GM10266 (cell line): ENCODE data around the gene BGN.

Experiments
- DNase-seq: peaks from one replicate; pipeline ENCODE4 v3.0.0; 2012; ENCODE audit errors: extremely low spot score
- TF ChIP-seq, protein P1 (sequence below): IDR thresholded peaks from 2 replicates; pipeline ENCODE4 v1.5.1; 2012; ENCODE audit warnings: mild to moderate bottlenecking, low read depth; ENCODE audit not compliant: control insufficient read depth, insufficient read depth; ENCODE audit errors: missing control alignments

Gene BGN

GRCh38 chrX:153526042-153526441 lies 31.3 kb downstream of the BGN start:
- TF ChIP-seq, protein P1, sequence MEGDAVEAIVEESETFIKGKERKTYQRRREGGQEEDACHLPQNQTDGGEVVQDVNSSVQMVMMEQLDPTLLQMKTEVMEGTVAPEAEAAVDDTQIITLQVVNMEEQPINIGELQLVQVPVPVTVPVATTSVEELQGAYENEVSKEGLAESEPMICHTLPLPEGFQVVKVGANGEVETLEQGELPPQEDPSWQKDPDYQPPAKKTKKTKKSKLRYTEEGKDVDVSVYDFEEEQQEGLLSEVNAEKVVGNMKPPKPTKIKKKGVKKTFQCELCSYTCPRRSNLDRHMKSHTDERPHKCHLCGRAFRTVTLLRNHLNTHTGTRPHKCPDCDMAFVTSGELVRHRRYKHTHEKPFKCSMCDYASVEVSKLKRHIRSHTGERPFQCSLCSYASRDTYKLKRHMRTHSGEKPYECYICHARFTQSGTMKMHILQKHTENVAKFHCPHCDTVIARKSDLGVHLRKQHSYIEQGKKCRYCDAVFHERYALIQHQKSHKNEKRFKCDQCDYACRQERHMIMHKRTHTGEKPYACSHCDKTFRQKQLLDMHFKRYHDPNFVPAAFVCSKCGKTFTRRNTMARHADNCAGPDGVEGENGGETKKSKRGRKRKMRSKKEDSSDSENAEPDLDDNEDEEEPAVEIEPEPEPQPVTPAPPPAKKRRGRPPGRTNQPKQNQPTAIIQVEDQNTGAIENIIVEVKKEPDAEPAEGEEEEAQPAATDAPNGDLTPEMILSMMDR: no peak
- no peak for DNase-seq

DNA sequence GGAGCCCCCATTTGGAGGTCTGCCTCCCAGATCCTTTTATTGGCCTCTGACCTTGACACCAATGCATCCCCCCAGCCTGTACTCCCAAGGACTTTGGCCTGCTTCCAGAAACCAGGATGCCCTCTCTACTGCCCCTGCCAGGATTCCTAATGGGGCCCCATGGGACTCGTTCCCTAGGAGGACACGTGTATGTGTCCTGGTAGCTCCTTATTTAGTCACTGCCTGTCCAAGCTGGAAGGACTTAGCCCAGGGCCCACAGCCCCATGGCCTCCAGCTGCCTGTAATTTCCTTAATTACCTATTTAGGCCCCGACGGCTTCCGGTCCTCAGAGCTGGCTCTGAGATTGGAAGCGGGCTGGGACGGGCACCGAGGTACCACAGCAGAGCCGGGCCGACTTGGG lies 32.0 kb downstream of the BGN start:
- DNase-seq: no peak
- TF ChIP-seq, protein P1: no peak

DNA sequence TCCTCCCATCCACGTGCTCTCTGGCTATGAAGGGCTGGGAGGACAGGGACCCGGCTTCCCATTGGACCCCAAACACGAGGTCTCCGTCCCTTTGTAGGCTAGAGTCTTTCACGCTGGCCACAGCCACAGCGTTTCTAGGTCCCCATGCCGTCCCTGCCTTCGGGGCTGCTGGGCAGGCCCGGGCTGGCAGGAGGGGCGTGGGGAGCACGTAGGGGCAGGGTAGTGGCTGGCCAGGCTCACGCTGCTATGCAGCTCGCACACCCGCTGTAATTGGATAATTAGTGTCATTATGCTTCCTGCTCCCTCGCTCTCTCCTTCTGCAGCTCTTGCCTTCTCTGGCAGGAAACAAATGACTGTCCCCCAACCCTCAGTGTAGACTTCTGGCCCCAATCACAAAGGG lies 32.4 kb downstream of the BGN start:
- DNase-seq: no peak
- TF ChIP-seq, protein P1: no peak

GRCh38 chrX:153530411-153531129 lies 35.8 kb downstream of the BGN start:
- TF ChIP-seq, protein P1: no peak
- no peak for DNase-seq

GRCh38 chrX:153533091-153533490 lies 38.3 kb downstream of the BGN start:
- TF ChIP-seq, protein P1: no peak
- no peak for DNase-seq

DNA sequence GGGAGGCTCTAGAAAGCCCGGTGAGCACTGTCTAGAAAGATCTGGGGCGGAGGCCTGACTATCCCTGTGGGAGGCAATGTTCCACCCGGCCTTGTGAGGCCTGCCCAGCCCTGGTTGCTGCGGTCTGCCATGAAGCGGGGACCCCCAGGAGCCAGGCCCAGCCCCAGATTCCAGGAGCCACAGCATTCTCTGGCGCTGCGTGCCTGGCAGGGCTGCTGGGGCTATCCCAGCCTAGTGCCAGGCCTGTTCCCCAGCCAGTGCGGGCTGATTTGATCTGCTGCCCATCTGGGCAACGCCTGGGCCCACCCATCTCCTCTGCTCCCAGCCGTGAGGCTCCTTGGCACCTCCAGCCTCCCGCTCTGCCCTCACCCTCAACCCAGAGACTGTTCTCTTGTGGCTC lies 42.3 kb downstream of the BGN start:
- TF ChIP-seq, protein P1: no peak
- no peak for DNase-seq

DNA sequence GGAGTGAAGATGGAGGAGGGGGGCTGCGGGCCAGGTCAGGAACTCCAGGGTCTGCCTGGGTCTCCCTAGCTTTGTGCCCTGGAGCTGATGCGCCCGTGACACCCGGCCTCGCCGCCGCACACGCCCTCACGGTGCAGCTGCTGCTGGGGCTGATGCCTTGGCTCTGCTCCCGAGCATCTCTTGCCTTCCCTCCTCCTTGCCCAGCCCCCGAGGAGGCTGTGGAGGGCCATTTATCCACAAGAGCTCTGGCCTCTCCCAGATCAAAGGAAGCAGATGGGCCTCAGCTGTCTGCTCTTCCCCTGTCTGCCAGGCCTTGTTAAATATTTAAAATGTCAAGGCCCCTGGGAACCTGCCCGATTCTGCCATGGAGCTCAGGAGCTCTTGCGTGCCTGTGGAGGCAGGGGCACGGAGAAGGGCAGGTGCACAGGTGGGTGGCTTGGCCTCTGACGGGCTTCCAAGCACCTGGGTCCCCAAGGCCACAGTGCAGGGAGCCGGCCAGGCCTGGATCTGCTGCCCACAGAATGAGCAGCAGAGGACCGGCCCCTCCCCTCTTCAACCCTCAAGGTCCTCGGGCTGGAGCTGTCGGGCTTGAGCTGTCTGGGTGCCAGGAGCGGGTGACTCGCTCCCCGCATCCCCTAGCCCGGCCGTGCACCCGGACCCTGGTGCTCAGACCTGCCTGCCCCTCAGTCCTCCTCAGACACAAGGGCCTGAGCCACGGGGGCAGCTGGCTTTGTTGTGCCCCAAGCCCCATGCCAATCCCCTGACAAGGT lies 42.9 kb downstream of the BGN start:
- TF ChIP-seq, protein P1: no peak
- no peak for DNase-seq
